ENCODE data around the gene RASL11A. TPM values are rescaled to one million over a fixed set of nuclear protein-coding genes. Genes with fewer than 3 reads are reported as not detected.

Gene RASL11A
- polyA plus RNA-seq, 1 experiment, result 67.0 TPM

DNA sequence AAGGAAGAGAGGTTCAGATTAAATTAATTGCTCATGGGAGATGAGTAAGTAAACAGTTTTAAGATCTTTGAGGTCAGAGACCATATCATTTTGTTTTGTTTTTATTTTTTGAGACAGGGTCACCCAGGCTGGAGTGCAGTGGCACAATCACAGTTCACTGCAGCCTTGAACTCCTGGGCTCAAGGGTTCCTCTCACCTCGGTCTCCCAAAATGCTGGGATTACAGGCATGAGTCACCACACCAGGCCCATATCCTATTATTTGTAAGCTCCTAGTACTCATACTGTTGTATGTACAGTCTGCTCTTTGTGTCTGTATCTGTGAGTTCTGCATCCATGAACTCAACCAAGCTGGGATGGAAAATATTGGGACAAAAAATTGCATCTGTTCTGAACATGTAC, 6.0 kb upstream of the RASL11A start:
- no peak overlapping the region for H3K4me3 ChIP-seq (ENCODE audit: low read depth, low read length)
- H3K27me3 ChIP-seq (ENCODE audit: control insufficient read depth, insufficient read depth, low read length), result no peaks in the 10 kb centered on the region
- DNase-seq (ENCODE audit: low read depth), result no peak
- no peak for TF ChIP-seq CTCF (IDR thresholded peaks at IDR 0.05; ENCODE audit: insufficient read depth, low read depth, low read length)
- H3K36me3 ChIP-seq (ENCODE audit: control insufficient read depth, insufficient read depth, low read length), result no peaks in the 10 kb centered on the region
- POLR2A ChIA-PET, result no interaction called here
- CTCF ChIA-PET, result interaction anchor here (1.5 to 2.2 kb wide), 3 partner anchors 11 to 279 kb away, joined by 5 to 7 read pairs (median 6); no protein-coding TSS in a partner anchor

- no peaks in the 10 kb centered on the region for H3K36me3 ChIP-seq (ENCODE audit: control insufficient read depth, insufficient read depth, low read length)
- H3K27me3 ChIP-seq (ENCODE audit: control insufficient read depth, insufficient read depth, low read length), result no peaks in the 10 kb centered on the region
- ChIA-PET CTCF (no interaction called here), POLR2A (no interaction called here)
- TF ChIP-seq CTCF (IDR thresholded peaks at IDR 0.05; ENCODE audit: insufficient read depth, low read depth, low read length), result no peak
- H3K4me3 ChIP-seq (ENCODE audit: low read depth, low read length), result no peak overlapping the region
- DNase-seq (ENCODE audit: low read depth), result no peak
Measured at GRCh38 chr13:27266917-27267316, 3.7 kb upstream of the RASL11A start.

DNA sequence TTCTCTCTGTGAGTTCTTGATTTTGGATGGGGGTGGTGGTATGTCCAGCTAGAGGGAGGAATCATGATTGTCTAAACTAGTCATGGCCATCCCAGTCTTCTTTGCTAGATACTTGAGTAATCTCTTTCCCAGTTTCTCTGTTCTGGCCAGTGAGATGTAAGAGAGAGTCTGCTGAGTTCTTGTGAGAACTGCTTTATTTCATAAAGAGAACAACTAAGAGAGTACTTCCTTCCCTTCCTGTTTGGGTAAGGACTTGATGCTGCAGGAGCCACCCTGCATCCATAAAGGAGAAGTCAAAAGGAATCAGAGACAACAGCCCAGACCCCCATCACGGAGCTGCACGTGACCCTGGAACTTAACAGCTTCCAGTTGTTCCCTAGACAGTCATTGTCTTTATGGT, 3.0 kb upstream of the RASL11A start:
- ChIA-PET CTCF (no interaction called here), POLR2A (no interaction called here)
- no peaks in the 10 kb centered on the region for H3K27me3 ChIP-seq (ENCODE audit: control insufficient read depth, insufficient read depth, low read length)

DNA sequence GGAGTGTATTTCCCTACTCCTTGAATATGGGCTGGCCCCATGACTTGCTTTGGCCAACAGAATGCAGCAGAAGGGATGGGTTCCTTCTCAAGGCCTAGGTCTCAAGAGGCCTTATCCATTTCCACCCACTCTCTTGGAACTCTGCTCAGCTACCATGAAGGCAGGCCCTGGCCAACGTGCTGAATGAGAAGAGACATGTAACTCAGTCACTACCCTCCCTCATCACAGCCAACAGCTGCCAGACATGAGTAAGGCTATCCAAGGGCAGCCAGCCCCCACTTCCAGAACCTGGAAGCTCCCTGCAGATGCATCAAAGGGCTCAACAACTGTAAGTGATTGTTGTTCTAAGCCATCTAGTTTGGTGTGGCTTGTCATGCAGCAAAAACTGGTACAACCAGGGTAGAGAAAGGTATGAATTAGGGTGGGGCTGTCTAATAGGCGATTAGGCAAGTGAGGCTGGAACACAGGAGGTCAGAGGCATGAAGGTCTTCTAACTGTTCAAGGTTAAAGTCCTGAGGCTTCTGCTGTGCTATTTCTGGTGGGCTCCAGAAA, 1.4 kb upstream of the RASL11A start:
- H3K36me3 ChIP-seq (ENCODE audit: control insufficient read depth, insufficient read depth, low read length), result 0 out of 2 replicates have a peak, but pooled peaks cover 1% of the 10 kb centered on the region
- H3K4me3 ChIP-seq (ENCODE audit: low read depth, low read length), result no peak overlapping the region
- no peaks in the 10 kb centered on the region for H3K27me3 ChIP-seq (ENCODE audit: control insufficient read depth, insufficient read depth, low read length)
- DNase-seq (ENCODE audit: low read depth), result no peak
- CTCF ChIA-PET, result no interaction called here
- POLR2A ChIA-PET, result no interaction called here
- TF ChIP-seq CTCF (IDR thresholded peaks at IDR 0.05; ENCODE audit: insufficient read depth, low read depth, low read length), result no peak

More for the DNA sequence above, 3.0 kb upstream of the RASL11A start:
- Histone ChIP-seq H3K36me3 (ENCODE audit: control insufficient read depth, insufficient read depth, low read length) (no peaks in the 10 kb centered on the region), H3K4me3 (ENCODE audit: low read depth, low read length) (no peak overlapping the region)
- DNase-seq (ENCODE audit: low read depth), result no peak
- TF ChIP-seq CTCF (IDR thresholded peaks at IDR 0.05; ENCODE audit: insufficient read depth, low read depth, low read length), result no peak

DNA sequence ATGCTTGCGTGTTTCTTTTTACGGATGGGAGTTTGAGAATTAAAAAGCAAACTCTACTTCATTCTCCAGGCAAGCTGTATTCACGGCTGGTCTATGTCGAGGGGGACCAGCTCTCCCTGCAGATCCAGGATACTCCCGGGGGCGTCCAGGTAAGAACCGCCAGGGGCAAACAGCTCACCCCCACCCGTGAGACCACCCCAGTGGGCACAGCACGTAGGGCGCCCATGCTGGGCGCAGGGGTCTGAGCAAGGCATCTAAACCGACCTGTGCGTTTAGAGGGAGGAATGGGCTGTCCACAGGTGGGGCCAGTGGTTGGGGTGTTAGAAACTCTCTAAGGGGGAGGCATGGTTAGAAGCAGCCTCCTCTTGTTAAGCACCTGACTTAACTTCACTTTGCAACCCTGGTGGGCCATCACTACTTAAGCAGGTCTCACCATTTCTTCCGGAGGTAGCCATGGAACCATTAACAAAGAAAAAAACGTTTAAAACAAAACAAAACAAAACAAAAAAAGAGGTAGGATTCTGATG, 1.0 kb downstream of the RASL11A start:
- DNase-seq (ENCODE audit: low read depth), result no peak
- 0 out of 2 replicates have a peak, but pooled peaks cover 1% of the 10 kb centered on the region for H3K36me3 ChIP-seq (ENCODE audit: control insufficient read depth, insufficient read depth, low read length)
- TF ChIP-seq CTCF (IDR thresholded peaks at IDR 0.05; ENCODE audit: insufficient read depth, low read depth, low read length), result no peak
- H3K4me3 ChIP-seq (ENCODE audit: low read depth, low read length), result peak overlapping the region; percentile 82
- ChIA-PET CTCF (interaction anchor here (0.8 to 3.7 kb wide), 9 partner anchors 9 to 286 kb away, joined by 3 to 16 read pairs (median 5); no protein-coding TSS in a partner anchor), POLR2A (interaction anchor here (0.8 kb wide), 1 partner anchor 11 kb away, joined by 4 read pairs; no protein-coding TSS in a partner anchor)
- no peaks in the 10 kb centered on the region for H3K27me3 ChIP-seq (ENCODE audit: control insufficient read depth, insufficient read depth, low read length)

All from BJ (cell line).